Transverse colon (tissue), 3 donors: Measurements from ENCODE around the gene GAPVD1.

Experiments used
- CTCF ChIP-seq, 5 experiments: fragments of 200-600 bp in 3 of 5; fragments of 450-650 bp in 2 of 5; sonication (generic) in 3 of 5; IDR thresholded peaks; 1 replicate in 2 of 5; 2 replicates in 3 of 5; pipeline ENCODE4 v1.5.1; 2016 to 2017; ENCODE audit warnings: antibody characterized with exemption in 5 of 5, inconsistent platforms in 3 of 5, mild to moderate bottlenecking in 2 of 5, moderate library complexity in 1 of 5
- EP300 ChIP-seq: sonication (generic); formaldehyde crosslinking; IDR thresholded peaks from one replicate; pipeline ENCODE4 v1.6.1; 2017; ENCODE audit warnings: antibody characterized with exemption, low read depth
- POLR2A ChIP-seq: fragments of 450-650 bp; IDR thresholded peaks from one replicate; pipeline ENCODE4 v1.6.1; 2016; ENCODE audit warnings: antibody characterized with exemption, mild to moderate bottlenecking, moderate library complexity

DNA sequence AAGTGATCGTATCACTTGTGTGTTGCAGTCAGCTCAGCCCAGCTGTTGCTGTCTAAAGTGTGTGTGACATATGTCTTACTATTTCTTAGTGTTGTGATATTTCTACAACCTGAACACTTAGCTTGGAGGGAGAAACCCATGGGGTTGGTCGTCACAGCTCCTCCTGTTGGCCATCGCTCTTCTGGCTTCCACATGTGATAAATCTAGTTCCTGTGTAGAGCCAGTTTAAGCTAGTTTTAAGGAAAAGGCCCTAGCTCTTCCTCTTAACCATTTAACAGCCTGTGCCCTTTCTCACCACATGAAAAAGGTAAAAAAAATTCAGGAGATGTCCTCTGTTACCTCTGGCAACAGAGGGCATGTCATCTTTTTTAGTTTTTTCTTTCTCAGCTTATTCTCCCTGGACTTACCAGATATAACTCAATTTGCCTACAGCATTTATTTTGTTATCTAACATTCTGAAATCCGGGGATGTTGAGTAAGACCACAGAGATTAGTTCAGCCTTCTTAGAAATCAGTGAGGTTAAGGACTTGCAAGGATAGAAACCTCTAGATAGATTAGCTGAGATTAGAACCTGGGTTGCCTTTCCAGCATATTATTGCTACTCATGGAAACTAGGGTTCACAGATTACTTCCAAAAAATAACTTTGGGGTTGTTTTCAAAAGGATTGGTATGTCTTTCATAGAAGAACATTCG, 100.4 kb downstream of the GAPVD1 start:
- no peak for TF ChIP-seq CTCF (IDR thresholded peaks at IDR 0.05)
- TF ChIP-seq EP300, result no peak
- TF ChIP-seq POLR2A, result no peak
